Endothelial cell of umbilical vein (primary cell): ENCODE data around the gene GPS1. TPM values are rescaled to one million over a fixed set of nuclear protein-coding genes. Genes with fewer than 3 reads are reported as not detected.

Source experiments
- BruUV-seq: library from RNA; stranded (reverse); fragments of 400-500 nt; replicated peaks from 2 replicates; lab custom pipeline; 2021; lab: Mats Ljungman, UMichigan
- CTCF ChIA-PET: fragments of 300-600, 350-600 bp; sonication (Branson Sonifier 250); formaldehyde crosslinking; loops from one replicate; lab custom pipeline; 2021; ENCODE audit warnings: antibody characterized with exemption, inconsistent platforms; lab: Charles Lee
- POLR2A ChIA-PET: fragments of 300-600, 350-600 bp; sonication (Branson Sonifier 250); formaldehyde crosslinking; loops from one replicate; lab custom pipeline; 2021; ENCODE audit warnings: antibody characterized with exemption, inconsistent platforms; lab: Charles Lee
- DNase-seq: peaks from one replicate; pipeline ENCODE4 v3.0.0-alpha.2; 2011; ENCODE audit warnings: low read depth, low spot score
- FAIRE-seq: peaks from 2 replicates; lab custom pipeline; 2011; peaks lifted over from hg19 to GRCh38; lab: Jason Lieb, UNC
- H2AFZ ChIP-seq: 2 replicates; pipeline ENCODE4 v1.6.0; 2012; ENCODE audit warnings: low read depth, low read length, control low read depth, inconsistent platforms
- H3K27ac ChIP-seq: 2 replicates; pipeline ENCODE4 v1.5.1; 2011; ENCODE audit warnings: low read depth, mild to moderate bottlenecking, control low read depth, low read length, moderate library complexity; ENCODE audit not compliant: insufficient read depth
- H3K27me3 ChIP-seq, 2 experiments: 2 replicates each; pipeline versions ENCODE4 v1.6.0 to v1.6.1; 2011; ENCODE audit warnings: low read length in 2 of 2, mixed read lengths in 1 of 2; ENCODE audit not compliant: control insufficient read depth in 2 of 2, insufficient read depth in 2 of 2
- H3K36me3 ChIP-seq, 2 experiments: 2 replicates in 1 of 2; 3 replicates in 1 of 2; pipeline ENCODE4 v1.5.1; 2011; ENCODE audit warnings: low read length in 2 of 2, mild to moderate bottlenecking in 1 of 2, moderate library complexity in 1 of 2; ENCODE audit not compliant: control insufficient read depth in 2 of 2, insufficient read depth in 2 of 2; ENCODE audit errors: extremely low read depth in 1 of 2
- H3K4me1 ChIP-seq: 3 replicates; pipeline ENCODE4 v1.5.1; 2011; ENCODE audit warnings: mild to moderate bottlenecking, low read length; ENCODE audit not compliant: control insufficient read depth, insufficient read depth; ENCODE audit errors: extremely low read depth
- H3K4me2 ChIP-seq: 2 replicates; pipeline ENCODE4 v1.6.1; 2011; ENCODE audit warnings: low read length, control low read depth, mixed read lengths; ENCODE audit not compliant: insufficient read depth
- H3K4me3 ChIP-seq, 3 experiments: fragments of 200-600 bp in 1 of 3; sonication (generic), shearing (Covaris generic) in 1 of 3; replicated peaks in 1 of 3; 2 replicates each; pipeline ENCODE4 v1.5.1; 2011 to 2016; ENCODE audit warnings: control low read depth in 3 of 3, low read length in 3 of 3, mild to moderate bottlenecking in 2 of 3, inconsistent platforms in 1 of 3, low read depth in 1 of 3, moderate library complexity in 1 of 3; ENCODE audit not compliant: insufficient read depth in 1 of 3
- H3K79me2 ChIP-seq: 2 replicates; pipeline ENCODE4 v1.6.0; 2012; ENCODE audit warnings: low read length, inconsistent platforms; ENCODE audit not compliant: control insufficient read depth, insufficient read depth
- H3K9ac ChIP-seq: replicated peaks from 2 replicates; pipeline ENCODE3; 2011; ENCODE audit warnings: low read length, control low read depth; ENCODE audit not compliant: insufficient read depth; ENCODE audit errors: extremely low read depth
- H3K9me1 ChIP-seq: replicated peaks from 3 replicates; pipeline ENCODE4 v1.6.0; 2011; ENCODE audit warnings: mild to moderate bottlenecking, low read length; ENCODE audit not compliant: control insufficient read depth, insufficient read depth; ENCODE audit errors: extremely low read depth
- H3K9me3 ChIP-seq: replicated peaks from 2 replicates; pipeline ENCODE4 v1.5.1; 2012; ENCODE audit warnings: low read length, inconsistent platforms; ENCODE audit not compliant: control insufficient read depth, insufficient read depth
- H4K20me1 ChIP-seq: replicated peaks from 2 replicates; pipeline ENCODE3; 2011; ENCODE audit warnings: mild to moderate bottlenecking, low read length; ENCODE audit not compliant: control insufficient read depth, insufficient read depth; ENCODE audit errors: extremely low read depth
- EZH2 ChIP-seq: IDR thresholded peaks from 2 replicates; pipeline ENCODE4 v1.6.1; 2012; ENCODE audit warnings: borderline replicate concordance, low read depth, mild to moderate bottlenecking, moderate library complexity, low read length, inconsistent platforms; ENCODE audit not compliant: severe bottlenecking
- FOS ChIP-seq: IDR thresholded peaks from 2 replicates; pipeline ENCODE4 v1.6.1; 2011; ENCODE audit warnings: mild to moderate bottlenecking, low read length, moderate library complexity, borderline replicate concordance; ENCODE audit not compliant: insufficient read depth
- GATA2 ChIP-seq: IDR thresholded peaks from 2 replicates; pipeline ENCODE4 v1.7.0; 2011; ENCODE audit warnings: low read depth, mild to moderate bottlenecking, moderate library complexity, mixed read lengths, low read length; ENCODE audit not compliant: insufficient read length, insufficient read depth
- JUN ChIP-seq: IDR thresholded peaks from 2 replicates; pipeline ENCODE4 v1.6.1; 2011; ENCODE audit warnings: borderline replicate concordance, low read depth; ENCODE audit not compliant: insufficient read length, insufficient read depth
- MYC ChIP-seq: IDR thresholded peaks from one replicate; pipeline ENCODE4 v1.6.1; 2011; ENCODE audit warnings: mild to moderate bottlenecking, low read depth, low read length
- POLR2A ChIP-seq: IDR thresholded peaks from 2 replicates; pipeline ENCODE4 v1.6.1; 2012; ENCODE audit warnings: low read depth, mild to moderate bottlenecking, control low read depth, low read length
- POLR2AphosphoS5 ChIP-seq: IDR thresholded peaks from 2 replicates; pipeline ENCODE4 v1.6.1; 2012; ENCODE audit warnings: low read depth, mild to moderate bottlenecking, control low read depth, low read length, moderate library complexity; ENCODE audit not compliant: insufficient read depth
- dilution Hi-C: fragments of 300-500 bp; cut with MboI; formaldehyde crosslinking; loops from one replicate; pipeline ENCODE4 v1.15.0; 2019; ENCODE audit warnings: low sequenced_read_pairs; ENCODE audit not compliant: extremely low pct_ligation_motif_present
- intact Hi-C: fragments of 100-400 bp; cut with micrococcal nuclease; formaldehyde crosslinking; loops from one replicate; pipeline ENCODE4 v1.10.0; 2022
- polyA plus RNA-seq, 4 experiments: library from polyadenylated mRNA; depleted of rRNA in 3 of 4; stranded (reverse) in 3 of 4; unstranded in 1 of 4; fragments of >200 nt; gene quantifications; 2 replicates each; pipeline versions ENCODE4 v1.2.1 to v1.2.3, GENCODE V29; 2011 to 2012; ENCODE audit warnings: missing spikeins in 1 of 4
- total RNA-seq: library from RNA; stranded (reverse); gene quantifications from 2 replicates; pipeline ENCODE4 v1.2.3, GENCODE V29; 2021
- TF ChIP-seq, protein P1 (sequence below): IDR thresholded peaks from 2 replicates; pipeline ENCODE4 v1.6.1; 2011; ENCODE audit not compliant: insufficient read depth, insufficient read length
- TF ChIP-seq, protein P2 (sequence below), 2 donors: IDR thresholded peaks; 1 replicate in 1 of 2; 2 replicates in 1 of 2; pipeline ENCODE4 v1.5.1; 2011; ENCODE audit warnings: low read length in 2 of 2, mild to moderate bottlenecking in 2 of 2, moderate library complexity in 2 of 2, control low read depth in 1 of 2, inconsistent platforms in 1 of 2, low read depth in 1 of 2; ENCODE audit not compliant: insufficient read depth in 1 of 2; ENCODE audit errors: extremely low read depth in 1 of 2

Gene GPS1
- total and polyA plus RNA-seq, 2 donors (not counting 3 experiments of a cell fraction or from before 2014, with no cell fraction given): 116 to 178 TPM

DNA sequence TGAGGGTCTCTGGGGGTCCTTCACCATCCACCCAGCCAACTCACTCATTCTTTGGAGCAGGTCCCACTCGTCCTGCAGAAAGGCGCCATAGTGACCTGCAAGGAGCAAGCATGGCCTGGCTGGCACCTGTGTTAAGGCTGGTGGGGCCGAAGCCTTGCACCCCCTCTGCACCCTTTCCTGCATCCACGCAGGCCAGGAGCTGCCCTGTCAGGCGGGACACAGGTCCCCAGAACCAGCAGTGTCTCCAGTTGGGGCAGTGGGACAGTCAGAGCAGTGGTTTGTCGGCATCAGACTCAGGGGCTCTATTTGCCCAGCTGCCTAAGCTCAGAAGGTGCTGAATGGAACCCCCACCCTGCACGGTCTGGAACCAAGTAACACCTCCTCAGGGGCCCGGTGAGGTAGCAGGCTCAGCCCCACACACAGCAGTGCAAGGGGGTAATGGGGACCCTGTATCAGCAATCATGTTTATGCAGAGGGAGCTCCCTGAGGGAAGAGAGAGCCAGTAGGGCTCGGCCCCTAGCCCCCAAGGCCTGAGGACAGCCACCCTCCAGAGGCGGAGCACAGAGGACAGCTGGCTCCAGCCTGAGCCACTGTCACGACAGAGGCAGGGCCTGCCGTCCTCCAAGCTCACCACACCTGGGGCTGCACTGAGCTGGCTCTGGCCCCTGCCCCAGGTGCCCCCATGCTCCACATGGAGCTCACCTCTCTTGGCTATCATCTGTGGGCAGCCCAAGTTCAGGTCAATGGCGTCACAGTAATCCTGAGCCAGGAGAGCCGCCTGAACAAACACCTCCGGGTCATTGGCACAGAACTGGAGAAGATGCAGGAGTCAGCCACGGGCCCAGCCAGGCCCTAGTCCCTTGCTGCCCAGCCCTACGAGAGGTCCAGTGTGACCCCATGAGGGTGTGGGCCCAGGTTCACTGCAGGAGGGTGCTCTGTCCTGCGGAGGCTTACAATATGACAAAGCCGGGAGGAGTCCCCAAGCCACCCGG is 12.0 kb downstream of the GPS1 start:
- Histone ChIP-seq H3K4me3 (no peak overlapping the region), H3K4me1 (peaks cover 15% of the 10 kb centered on the region), H3K9ac (no peak overlapping the region), H4K20me1 (no peaks in the 10 kb centered on the region), H3K27me3 (no peaks in the 10 kb centered on the region), H2AFZ (no peak overlapping the region), H3K9me1 (no peaks in the 10 kb centered on the region), H3K79me2 (peaks cover 14% of the 10 kb centered on the region), H3K36me3 (peaks cover 0 to 23% of the 10 kb centered on the region in 2 experiments), H3K4me2 (peak overlapping the region; percentile 78), H3K9me3 (no peaks in the 10 kb centered on the region), H3K27ac (no peak overlapping the region)
- POLR2A ChIA-PET: no interaction called here
- TF ChIP-seq EZH2 (no peak), POLR2AphosphoS5 (no peak), POLR2A (no peak), JUN (no peak), GATA2 (no peak), FOS (no peak), MYC (no peak)
- TF ChIP-seq, protein P1, sequence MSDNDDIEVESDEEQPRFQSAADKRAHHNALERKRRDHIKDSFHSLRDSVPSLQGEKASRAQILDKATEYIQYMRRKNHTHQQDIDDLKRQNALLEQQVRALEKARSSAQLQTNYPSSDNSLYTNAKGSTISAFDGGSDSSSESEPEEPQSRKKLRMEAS: no peak
- TF ChIP-seq, protein P2, sequence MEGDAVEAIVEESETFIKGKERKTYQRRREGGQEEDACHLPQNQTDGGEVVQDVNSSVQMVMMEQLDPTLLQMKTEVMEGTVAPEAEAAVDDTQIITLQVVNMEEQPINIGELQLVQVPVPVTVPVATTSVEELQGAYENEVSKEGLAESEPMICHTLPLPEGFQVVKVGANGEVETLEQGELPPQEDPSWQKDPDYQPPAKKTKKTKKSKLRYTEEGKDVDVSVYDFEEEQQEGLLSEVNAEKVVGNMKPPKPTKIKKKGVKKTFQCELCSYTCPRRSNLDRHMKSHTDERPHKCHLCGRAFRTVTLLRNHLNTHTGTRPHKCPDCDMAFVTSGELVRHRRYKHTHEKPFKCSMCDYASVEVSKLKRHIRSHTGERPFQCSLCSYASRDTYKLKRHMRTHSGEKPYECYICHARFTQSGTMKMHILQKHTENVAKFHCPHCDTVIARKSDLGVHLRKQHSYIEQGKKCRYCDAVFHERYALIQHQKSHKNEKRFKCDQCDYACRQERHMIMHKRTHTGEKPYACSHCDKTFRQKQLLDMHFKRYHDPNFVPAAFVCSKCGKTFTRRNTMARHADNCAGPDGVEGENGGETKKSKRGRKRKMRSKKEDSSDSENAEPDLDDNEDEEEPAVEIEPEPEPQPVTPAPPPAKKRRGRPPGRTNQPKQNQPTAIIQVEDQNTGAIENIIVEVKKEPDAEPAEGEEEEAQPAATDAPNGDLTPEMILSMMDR (IDR thresholded peaks at IDR 0.05; ENCODE audit: extremely low read depth in 1 of 2, insufficient read depth in 1 of 2, low read depth in 1 of 2, low read length in 2 of 2): no peak
- intact Hi-C loops (no loop called here), dilution Hi-C loops (no loop called here)
- no peak for DNase-seq
- no peak for FAIRE-seq
- CTCF ChIA-PET: interaction anchor here (0.6 to 1.2 kb wide), 4 partner anchors 8 to 104 kb away, joined by 3 to 4 read pairs (median 4); no protein-coding TSS in a partner anchor
- BruUV-seq: no TSS peak
